Islet precursor cell (in vitro differentiated cells): Measurements from ENCODE around the gene OR4F17.
"Not testable (repeated sequence)": the region's sequence is repeated elsewhere in the genome, so short reads cannot be mapped to it uniquely, and the experiment has no call there.

ENCODE experiments used
- DNase-seq: peaks from one replicate; pipeline ENCODE4 v3.0.0-alpha.2; 2018

OR4F17 gene

GRCh38 chr19:106804-107203 lies at the start of gene OR4F17:
OR4F17 (plus strand) TSS chr19:107104; CDS start chr19:110679, 3,575 bp downstream.
- DNase-seq: not testable (repeated sequence)

GRCh38 chr19:70793-71192 lies 36.1 kb upstream of the OR4F17 start:
- not testable (repeated sequence) for DNase-seq

GRCh38 chr19:82864-83263 lies 24.0 kb upstream of the OR4F17 start:
- DNase-seq: not testable (repeated sequence)

- DNase-seq: not testable (repeated sequence)
These were observed 23.3 kb upstream of the OR4F17 start for GRCh38 chr19:83626-84025.

- peak; percentile 30 for DNase-seq
These were observed 16.2 kb upstream of the OR4F17 start for GRCh38 chr19:90678-91077.

GRCh38 chr19:94794-95193 lies 12.1 kb upstream of the OR4F17 start:
- DNase-seq: not testable (repeated sequence)

- not testable (repeated sequence) for DNase-seq
These were observed 9.3 kb upstream of the OR4F17 start for GRCh38 chr19:97647-98046.

- not testable (repeated sequence) for DNase-seq
These were observed 13.7 kb downstream of the OR4F17 start for GRCh38 chr19:120443-121140.
